ENCODE measurements around the gene SLC16A13. TPM values are rescaled to one million over a fixed set of nuclear protein-coding genes. Genes with fewer than 3 reads are reported as not detected.

Gene SLC16A13
- total and polyA plus RNA-seq, 2 donors (not counting 1 experiment from before 2014, with no cell fraction given) = 7.4 to 21.9 TPM

GRCh38 chr17:7077911-7078546 lies 42.2 kb downstream of the SLC16A13 start:
- no peak overlapping the region for H3K27ac ChIP-seq (ENCODE audit: low read length in 2 of 2)
- no peaks in the 10 kb centered on the region for H3K27me3 ChIP-seq (replicated peaks in 1 of 4; ENCODE audit: control extremely low read depth in 1 of 4, control insufficient read depth in 3 of 4, insufficient read depth in 4 of 4, low read length in 3 of 4)
- ATAC-seq (ENCODE audit: low read depth) (no peak), DNase-seq (no peak)
- Mint-ChIP-seq H3K4me1 (peaks cover 17% of the 10 kb centered on the region), H3K9me3 (ENCODE audit: insufficient read depth) (no peaks in the 10 kb centered on the region), H3K27me3 (peaks cover 7% of the 10 kb centered on the region), H3K27ac (no peak overlapping the region), H3K4me3 (no peak overlapping the region)
- intact Hi-C loops (cut with micrococcal nuclease) = no loop called here
- H3K79me2 ChIP-seq (ENCODE audit: control insufficient read depth, insufficient read depth, low read length) = no peaks in the 10 kb centered on the region
- peaks cover 0 to 4% (median 0%) of the 10 kb centered on the region in 3 donors for H3K9me3 ChIP-seq (ENCODE audit: control extremely low read depth in 1 of 3, control insufficient read depth in 2 of 3, insufficient read depth in 1 of 3, low read length in 2 of 3)
- CTCF ChIA-PET = no interaction called here
- H3K36me3 ChIP-seq (replicated peaks in 1 of 2; ENCODE audit: control extremely low read depth in 1 of 2, control insufficient read depth in 1 of 2, extremely low read depth in 1 of 2, insufficient read depth in 2 of 2, low read length in 1 of 2) = no peaks in the 10 kb centered on the region
- 91% methylated on average over 7 of the region's 7 CpGs for WGBS (ENCODE audit: insufficient coverage)
- no peaks in the 10 kb centered on the region for H4K20me1 ChIP-seq (ENCODE audit: control insufficient read depth, insufficient read depth, low read length, poor library complexity, severe bottlenecking)
- H3K4me1 ChIP-seq (ENCODE audit: control insufficient read depth in 2 of 2, insufficient read depth in 2 of 2, low read length in 2 of 2) = peaks cover 10 to 17% of the 10 kb centered on the region in 2 donors
- no peak overlapping the region for H3K4me3 ChIP-seq (ENCODE audit: control extremely low read depth in 1 of 5, extremely low read depth in 1 of 5, insufficient read depth in 1 of 5, low read depth in 2 of 5, low read length in 4 of 5)
- H3K4me2 ChIP-seq (replicated peaks; ENCODE audit: low read depth, low read length, poor library complexity, severe bottlenecking) = no peak overlapping the region
- TF ChIP-seq EZH2 (IDR thresholded peaks at IDR 0.05; ENCODE audit: borderline replicate concordance, insufficient read depth, low read depth, low read length, poor library complexity, severe bottlenecking) = no peak
- TF ChIP-seq, protein P1, sequence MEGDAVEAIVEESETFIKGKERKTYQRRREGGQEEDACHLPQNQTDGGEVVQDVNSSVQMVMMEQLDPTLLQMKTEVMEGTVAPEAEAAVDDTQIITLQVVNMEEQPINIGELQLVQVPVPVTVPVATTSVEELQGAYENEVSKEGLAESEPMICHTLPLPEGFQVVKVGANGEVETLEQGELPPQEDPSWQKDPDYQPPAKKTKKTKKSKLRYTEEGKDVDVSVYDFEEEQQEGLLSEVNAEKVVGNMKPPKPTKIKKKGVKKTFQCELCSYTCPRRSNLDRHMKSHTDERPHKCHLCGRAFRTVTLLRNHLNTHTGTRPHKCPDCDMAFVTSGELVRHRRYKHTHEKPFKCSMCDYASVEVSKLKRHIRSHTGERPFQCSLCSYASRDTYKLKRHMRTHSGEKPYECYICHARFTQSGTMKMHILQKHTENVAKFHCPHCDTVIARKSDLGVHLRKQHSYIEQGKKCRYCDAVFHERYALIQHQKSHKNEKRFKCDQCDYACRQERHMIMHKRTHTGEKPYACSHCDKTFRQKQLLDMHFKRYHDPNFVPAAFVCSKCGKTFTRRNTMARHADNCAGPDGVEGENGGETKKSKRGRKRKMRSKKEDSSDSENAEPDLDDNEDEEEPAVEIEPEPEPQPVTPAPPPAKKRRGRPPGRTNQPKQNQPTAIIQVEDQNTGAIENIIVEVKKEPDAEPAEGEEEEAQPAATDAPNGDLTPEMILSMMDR (IDR thresholded peaks at IDR 0.05) = no peak
- POLR2A ChIA-PET = no interaction called here
- no peak overlapping the region for H2AFZ ChIP-seq (ENCODE audit: insufficient read depth, low read depth, low read length, poor library complexity, severe bottlenecking)
- no peak overlapping the region for H3K9ac ChIP-seq (ENCODE audit: low read length)

DNA sequence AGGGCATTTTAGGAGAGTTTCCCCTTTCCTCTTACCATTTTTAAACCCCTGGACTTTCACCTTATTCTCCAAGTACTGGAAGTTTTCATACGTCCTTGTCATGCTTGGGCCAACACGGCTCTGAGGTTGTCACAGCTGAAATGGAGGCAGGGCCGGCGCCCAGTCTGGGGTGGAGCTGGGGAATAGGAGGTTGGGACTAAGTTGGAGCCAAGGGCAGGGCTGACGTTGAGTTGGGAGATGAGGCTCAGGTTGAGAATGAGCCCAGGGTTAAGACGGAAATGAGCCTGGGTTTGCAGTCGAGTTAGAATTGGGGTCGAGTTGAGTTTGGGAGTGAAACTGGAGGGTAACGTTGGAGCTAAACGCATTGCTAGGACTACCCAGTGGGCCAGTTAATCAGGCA lies 42.9 kb downstream of the SLC16A13 start:
- no peak overlapping the region for H3K9ac ChIP-seq (ENCODE audit: low read length)
- ChIA-PET POLR2A (no interaction called here), CTCF (no interaction called here)
- DNase-seq (no peak), ATAC-seq (ENCODE audit: low read depth) (no peak)
- H3K9me3 ChIP-seq (ENCODE audit: control extremely low read depth in 1 of 3, control insufficient read depth in 2 of 3, insufficient read depth in 1 of 3, low read length in 2 of 3) = peaks cover 0 to 4% (median 0%) of the 10 kb centered on the region in 3 donors
- peaks cover 0 to 4% (median 2%) of the 10 kb centered on the region in 4 experiments for H3K27me3 ChIP-seq (replicated peaks in 1 of 4; ENCODE audit: control extremely low read depth in 1 of 4, control insufficient read depth in 3 of 4, insufficient read depth in 4 of 4, low read length in 3 of 4)
- peaks cover 20% of the 10 kb centered on the region for H3K4me1 Mint-ChIP-seq
- TF ChIP-seq EZH2 (IDR thresholded peaks at IDR 0.05; ENCODE audit: borderline replicate concordance, insufficient read depth, low read depth, low read length, poor library complexity, severe bottlenecking) = no peak
- TF ChIP-seq, protein P1 (IDR thresholded peaks at IDR 0.05) = no peak
- no peaks in the 10 kb centered on the region for H3K36me3 ChIP-seq (replicated peaks in 1 of 2; ENCODE audit: control extremely low read depth in 1 of 2, control insufficient read depth in 1 of 2, extremely low read depth in 1 of 2, insufficient read depth in 2 of 2, low read length in 1 of 2)
- H3K27ac ChIP-seq (ENCODE audit: low read length in 2 of 2) = no peak overlapping the region
- intact Hi-C loops (cut with micrococcal nuclease) = no loop called here
- H3K4me3 ChIP-seq (ENCODE audit: control extremely low read depth in 1 of 5, extremely low read depth in 1 of 5, insufficient read depth in 1 of 5, low read depth in 2 of 5, low read length in 4 of 5) = no peak overlapping the region
- H3K4me1 ChIP-seq (ENCODE audit: control insufficient read depth in 2 of 2, insufficient read depth in 2 of 2, low read length in 2 of 2) = peaks cover 10 to 14% of the 10 kb centered on the region in 2 donors
- no peak overlapping the region for H3K4me3 Mint-ChIP-seq
- no peak overlapping the region for H3K4me2 ChIP-seq (replicated peaks; ENCODE audit: low read depth, low read length, poor library complexity, severe bottlenecking)
- H4K20me1 ChIP-seq (ENCODE audit: control insufficient read depth, insufficient read depth, low read length, poor library complexity, severe bottlenecking) = no peaks in the 10 kb centered on the region
- no peak overlapping the region for H2AFZ ChIP-seq (ENCODE audit: insufficient read depth, low read depth, low read length, poor library complexity, severe bottlenecking)
- no peaks in the 10 kb centered on the region for H3K79me2 ChIP-seq (ENCODE audit: control insufficient read depth, insufficient read depth, low read length)
- H3K27me3 Mint-ChIP-seq = peaks cover 12% of the 10 kb centered on the region
- H3K9me3 Mint-ChIP-seq (ENCODE audit: insufficient read depth) = no peaks in the 10 kb centered on the region
- 92% methylated on average over 9 of the region's 10 CpGs for WGBS (ENCODE audit: insufficient coverage)
- H3K27ac Mint-ChIP-seq = no peak overlapping the region

Measured in B cell (primary cell).